Left lung (tissue), 10 donors: ENCODE data around the gene STING1. TPM values are rescaled to one million over a fixed set of nuclear protein-coding genes. Genes with fewer than 3 reads are reported as not detected.
"Not testable (repeated sequence)": the region's sequence is repeated elsewhere in the genome, so short reads cannot be mapped to it uniquely, and the experiment has no call there.

Source experiments
- ATAC-seq: fragments of 200-7000 bp; cut with Tn5 transposase; one replicate; pipeline ENCODE4 v1.9.1; 2020; ENCODE audit warnings: moderate library complexity
- DNase-seq, 4 donors: peaks; one replicate each; pipeline ENCODE4 v3.0.0-alpha.2; 2013 to 2020
- H3K27ac ChIP-seq, 2 donors: fragments of 200-600 bp; sonication (generic) in 1 of 2; one replicate each; pipeline versions ENCODE4 v1.5.0 to v1.8.0; 2020 to 2021
- H3K27me3 ChIP-seq, 2 donors: fragments of 200-600 bp; sonication (generic) in 1 of 2; one replicate each; pipeline versions ENCODE4 v1.5.0 to v1.8.0; 2020 to 2021
- H3K36me3 ChIP-seq, 2 donors: fragments of 200-600 bp; sonication (generic) in 1 of 2; one replicate each; pipeline versions ENCODE4 v1.5.0 to v1.8.0; 2020 to 2021
- H3K4me1 ChIP-seq, 2 donors: fragments of 200-600 bp; one replicate each; pipeline ENCODE4 v1.8.0; 2021
- H3K4me3 ChIP-seq, 2 donors: fragments of 200-600 bp; sonication (generic) in 1 of 2; one replicate each; pipeline versions ENCODE4 v1.5.0 to v1.8.0; 2020 to 2021; ENCODE audit warnings: mild to moderate bottlenecking in 1 of 2
- H3K9me3 ChIP-seq, 2 donors: fragments of 200-600 bp; sonication (generic) in 1 of 2; one replicate each; pipeline versions ENCODE4 v1.5.0 to v1.8.0; 2020 to 2021
- intact Hi-C, 2 donors: fragments of 100-400 bp; cut with DNase I; formaldehyde crosslinking; loops; one replicate each; pipeline versions ENCODE4 v1.11.2 to v1.14.2; 2022
- polyA plus RNA-seq, 6 donors: library from polyadenylated mRNA; unstranded; fragments of 120-200 nt; gene quantifications; one replicate each; pipeline ENCODE4 v1.2.1, GENCODE V29; 2013; ENCODE audit not compliant: insufficient read length in 6 of 6
- total RNA-seq, 2 donors: library from RNA; stranded (reverse); fragmentation: NEBNext Ultra II Directional; extraction: Animal tissue kit (Norgen Biotek cat#: 25700); gene quantifications; one replicate each; pipeline ENCODE4 v1.2.1, GENCODE V29; 2021
- TF ChIP-seq, protein P1 (sequence below), 2 donors: fragments of 200-600 bp; sonication (generic) in 1 of 2; IDR thresholded peaks; one replicate each; pipeline versions ENCODE4 v1.5.0 to v1.8.0; 2021; ENCODE audit warnings: antibody characterized with exemption in 2 of 2
- donor health status: DM: no; HTN: yes; CAD: no.
- donor health status: DM: no; HTN: no; CAD: no.

The STING1 gene
- total and polyA plus RNA-seq, 8 donors = 64.3 to 105 (median 70.4) TPM

DNA sequence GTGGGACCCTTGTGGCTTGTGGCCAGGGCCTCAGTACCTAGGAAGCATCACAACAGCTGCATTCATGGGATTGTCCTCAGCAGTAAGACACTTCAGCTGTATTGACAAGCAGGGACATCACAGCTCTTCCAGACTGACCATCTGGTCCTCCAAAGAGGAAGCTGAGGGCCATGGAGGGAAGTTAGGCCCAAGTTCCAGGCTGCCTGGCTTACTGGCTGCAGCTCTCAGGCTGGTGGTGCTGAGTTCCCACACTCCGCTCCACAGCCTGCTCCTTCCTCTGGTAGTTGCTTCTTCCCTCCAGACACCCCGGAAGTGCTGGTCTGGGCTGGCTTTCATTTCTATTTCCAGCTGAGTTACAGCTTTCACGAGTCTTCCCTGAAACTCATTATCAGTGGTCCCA, 5.7 kb upstream of the STING1 start:
- Histone ChIP-seq H3K27me3 (no peaks in the 10 kb centered on the region), H3K9me3 (no peaks in the 10 kb centered on the region), H3K4me3 (no peak overlapping the region), H3K4me1 (peaks cover 7 to 32% of the 10 kb centered on the region in 2 donors), H3K27ac (peak overlapping the region in 1 of 2 donors; percentile 72), H3K36me3 (no peaks in the 10 kb centered on the region)
- peak in 1 of 4 donors; percentile 77 for DNase-seq
- intact Hi-C loops = no loop called here
- peak; percentile 80 for ATAC-seq
- TF ChIP-seq, protein P1, sequence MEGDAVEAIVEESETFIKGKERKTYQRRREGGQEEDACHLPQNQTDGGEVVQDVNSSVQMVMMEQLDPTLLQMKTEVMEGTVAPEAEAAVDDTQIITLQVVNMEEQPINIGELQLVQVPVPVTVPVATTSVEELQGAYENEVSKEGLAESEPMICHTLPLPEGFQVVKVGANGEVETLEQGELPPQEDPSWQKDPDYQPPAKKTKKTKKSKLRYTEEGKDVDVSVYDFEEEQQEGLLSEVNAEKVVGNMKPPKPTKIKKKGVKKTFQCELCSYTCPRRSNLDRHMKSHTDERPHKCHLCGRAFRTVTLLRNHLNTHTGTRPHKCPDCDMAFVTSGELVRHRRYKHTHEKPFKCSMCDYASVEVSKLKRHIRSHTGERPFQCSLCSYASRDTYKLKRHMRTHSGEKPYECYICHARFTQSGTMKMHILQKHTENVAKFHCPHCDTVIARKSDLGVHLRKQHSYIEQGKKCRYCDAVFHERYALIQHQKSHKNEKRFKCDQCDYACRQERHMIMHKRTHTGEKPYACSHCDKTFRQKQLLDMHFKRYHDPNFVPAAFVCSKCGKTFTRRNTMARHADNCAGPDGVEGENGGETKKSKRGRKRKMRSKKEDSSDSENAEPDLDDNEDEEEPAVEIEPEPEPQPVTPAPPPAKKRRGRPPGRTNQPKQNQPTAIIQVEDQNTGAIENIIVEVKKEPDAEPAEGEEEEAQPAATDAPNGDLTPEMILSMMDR (IDR thresholded peaks at IDR 0.05) = no peak

DNA sequence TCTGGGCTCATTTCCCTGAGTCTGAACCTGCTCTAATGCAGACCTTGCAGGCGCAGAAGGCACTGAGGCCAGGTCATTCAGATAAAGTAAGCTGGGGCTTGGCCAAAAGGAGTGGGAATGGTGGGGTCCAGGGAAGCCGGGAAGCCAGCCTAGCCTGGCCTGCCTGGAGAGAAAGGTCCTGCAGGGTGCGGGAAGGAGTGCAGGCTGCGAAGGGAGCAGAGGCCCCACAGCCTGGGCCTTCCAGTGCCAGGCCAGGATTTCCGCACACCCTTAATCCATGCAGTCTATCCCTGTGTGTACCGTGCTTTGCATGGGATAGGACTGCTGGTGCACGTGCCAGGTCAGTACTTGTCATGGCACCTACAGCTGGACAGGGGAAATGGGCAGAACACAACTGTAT, 3.6 kb upstream of the STING1 start:
- Histone ChIP-seq H3K4me1 (peaks cover 0 to 40% of the 10 kb centered on the region in 2 donors), H3K9me3 (no peaks in the 10 kb centered on the region), H3K27me3 (no peaks in the 10 kb centered on the region), H3K36me3 (no peaks in the 10 kb centered on the region), H3K4me3 (no peak overlapping the region), H3K27ac (no peak overlapping the region)
- TF ChIP-seq, protein P1 (IDR thresholded peaks at IDR 0.05) = no peak
- ATAC-seq (no peak), DNase-seq (no peak)
- intact Hi-C loops = no loop called here

DNA sequence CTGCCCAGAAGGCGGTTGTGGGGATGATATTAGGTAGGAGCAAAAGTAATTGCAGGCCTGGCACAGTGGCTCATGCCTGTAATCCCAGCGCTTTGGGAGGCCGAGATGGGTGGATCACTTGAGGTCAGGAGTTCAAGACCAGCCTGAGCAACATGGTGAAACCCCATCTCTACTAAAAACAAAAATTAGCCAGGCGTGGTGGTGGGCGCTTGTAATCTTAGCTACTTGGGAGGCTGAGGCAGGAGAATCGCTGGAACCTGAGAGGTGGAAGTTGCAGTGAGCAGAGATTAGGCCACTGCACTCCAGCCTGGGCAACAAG, 291 bp upstream of the STING1 start:
- H3K27me3 ChIP-seq, intact Hi-C loops, DNase-seq, H3K9me3 ChIP-seq, ATAC-seq: not testable (repeated sequence)
- H3K4me1 ChIP-seq = peaks cover 11 to 65% of the 10 kb centered on the region in 2 donors
- peaks cover 0 to 12% of the 10 kb centered on the region in 2 donors for H3K36me3 ChIP-seq
- peak overlapping the region; percentile 96 for H3K27ac ChIP-seq
- peak overlapping the region in 1 of 2 donors; percentile 60 for H3K4me3 ChIP-seq

DNA sequence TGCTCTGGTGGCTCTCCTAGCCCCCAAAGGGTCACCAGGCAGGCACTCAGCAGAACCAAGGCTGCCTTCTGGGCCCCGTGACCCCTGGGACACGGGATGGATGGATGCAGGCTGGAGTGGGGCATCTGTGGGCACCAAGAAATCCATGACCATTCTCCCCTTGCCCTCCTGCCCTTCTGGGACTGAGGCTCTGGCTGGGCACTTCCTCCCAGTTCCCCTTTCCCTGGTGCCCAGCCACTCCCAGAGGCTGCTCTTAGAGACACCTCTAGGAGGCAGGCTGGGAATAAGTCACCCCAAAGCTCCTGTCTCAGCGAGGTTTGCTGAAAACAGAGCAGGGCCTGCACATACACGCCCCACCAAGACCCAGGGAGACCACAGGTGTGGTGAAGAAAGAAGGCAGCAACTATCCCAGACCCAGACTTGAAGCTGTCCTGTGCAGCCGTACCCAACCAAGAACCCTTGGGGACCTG, 943 bp downstream of the STING1 start:
- DNase-seq (peak in 1 of 4 donors; percentile 67), ATAC-seq (peak; percentile 68)
- H3K4me1 ChIP-seq = peaks cover 11 to 71% of the 10 kb centered on the region in 2 donors
- H3K4me3 ChIP-seq = peak overlapping the region; percentile 38 to 60
- TF ChIP-seq, protein P1 (IDR thresholded peaks at IDR 0.05) = peak in 1 of 2 donors; percentile 15
- H3K27me3 ChIP-seq = no peaks in the 10 kb centered on the region
- H3K36me3 ChIP-seq = peaks cover 0 to 24% of the 10 kb centered on the region in 2 donors
- intact Hi-C loops = no loop called here
- no peaks in the 10 kb centered on the region for H3K9me3 ChIP-seq
- peak overlapping the region; percentile 96 for H3K27ac ChIP-seq

DNA sequence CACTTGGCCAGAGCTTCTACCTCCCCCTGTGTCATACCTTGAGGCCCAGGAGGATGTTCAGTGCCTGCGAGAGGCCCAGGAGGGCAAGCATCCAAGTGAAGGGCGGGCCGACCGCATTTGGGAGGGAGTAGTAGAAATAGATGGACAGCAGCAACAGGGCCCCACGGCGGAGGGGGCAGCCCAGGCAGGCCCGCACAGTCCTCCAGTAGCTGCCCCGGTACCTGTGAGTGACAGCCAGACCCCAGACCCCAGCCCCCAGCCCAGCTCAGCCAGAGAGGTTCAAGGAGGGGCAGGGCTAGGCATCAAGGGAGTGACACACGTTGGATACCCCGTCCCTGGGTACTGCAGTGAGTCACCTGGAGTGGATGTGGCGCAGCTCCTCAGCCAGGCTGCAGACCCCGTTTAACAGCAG, 1.4 kb downstream of the STING1 start:
- Histone ChIP-seq H3K4me1 (peaks cover 11 to 76% of the 10 kb centered on the region in 2 donors), H3K27me3 (no peaks in the 10 kb centered on the region), H3K9me3 (no peaks in the 10 kb centered on the region), H3K4me3 (peak overlapping the region; percentile 38 to 60), H3K36me3 (peaks cover 0 to 29% of the 10 kb centered on the region in 2 donors), H3K27ac (peak overlapping the region; percentile 96)
- TF ChIP-seq, protein P1 (IDR thresholded peaks at IDR 0.05) = no peak
- intact Hi-C loops = no loop called here
- peak in 3 of 4 donors; percentile 37 to 84 (median 70) for DNase-seq
- peak; percentile 50 for ATAC-seq

DNA sequence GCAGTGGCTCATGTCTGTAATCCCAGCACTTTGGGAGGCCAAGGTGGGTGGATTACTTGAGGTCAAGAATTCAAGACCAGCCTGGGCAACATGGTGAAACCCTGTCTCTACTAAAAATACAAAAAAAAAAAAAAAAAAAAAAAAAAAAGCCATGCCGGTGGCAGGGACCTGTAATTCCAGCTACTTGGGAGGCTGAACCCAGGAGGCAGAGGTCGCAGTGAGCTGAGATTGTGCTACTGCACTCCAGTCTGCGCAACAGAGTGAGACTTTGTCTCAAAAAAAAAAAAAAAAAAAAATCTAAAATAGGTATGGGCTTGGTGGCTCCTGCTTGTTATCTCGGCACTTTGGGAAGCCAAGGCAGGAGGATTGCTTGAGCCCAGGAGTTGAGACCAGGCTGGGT, 2.8 kb downstream of the STING1 start:
- H3K36me3 ChIP-seq = peaks cover 0 to 38% of the 10 kb centered on the region in 2 donors
- H3K4me1 ChIP-seq = peaks cover 21 to 90% of the 10 kb centered on the region in 2 donors
- H3K4me3 ChIP-seq, intact Hi-C loops, ATAC-seq, H3K27me3 ChIP-seq, H3K9me3 ChIP-seq, DNase-seq: not testable (repeated sequence)
- peak overlapping the region in 1 of 2 donors; percentile 53 for H3K27ac ChIP-seq

DNA sequence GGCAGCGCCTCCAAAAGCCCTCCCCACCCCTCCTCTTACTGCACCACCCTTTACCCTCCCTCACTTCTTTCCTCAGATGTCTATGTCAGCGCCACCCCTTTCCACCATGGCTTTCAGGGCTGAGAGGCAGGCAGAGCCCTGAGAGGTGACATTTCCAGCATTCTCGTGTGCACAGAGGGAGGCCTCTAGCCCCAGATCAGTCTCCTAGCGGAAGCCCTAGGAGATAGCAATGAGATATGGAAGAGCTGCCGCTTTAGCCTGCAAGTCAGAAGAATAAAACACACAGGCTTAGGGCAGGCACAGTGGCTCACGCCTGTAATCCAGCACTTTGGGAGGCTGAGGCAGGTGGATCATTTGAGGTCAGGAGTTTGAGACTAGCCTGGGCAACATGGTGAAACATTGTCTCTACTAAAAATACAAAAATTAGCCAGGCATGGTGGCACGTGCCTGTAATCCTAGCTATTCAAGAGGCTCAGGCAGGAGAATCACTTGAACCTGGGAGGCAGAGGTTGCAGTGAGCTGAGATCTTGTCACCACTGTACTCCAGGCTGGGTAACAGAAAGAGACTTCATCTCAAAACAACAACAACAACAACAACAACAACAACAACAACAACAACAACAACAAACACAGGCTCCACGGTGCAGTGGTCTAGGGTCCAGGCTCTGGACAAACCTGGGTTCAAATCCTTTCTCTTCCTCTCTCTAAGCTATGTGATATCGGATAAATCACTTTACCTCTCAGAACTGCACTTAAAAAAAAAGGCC, 3.7 kb downstream of the STING1 start:
- H3K27me3 ChIP-seq, DNase-seq, ATAC-seq, H3K9me3 ChIP-seq, H3K4me3 ChIP-seq, intact Hi-C loops: not testable (repeated sequence)
- Histone ChIP-seq H3K36me3 (peaks cover 0 to 41% of the 10 kb centered on the region in 2 donors), H3K4me1 (peaks cover 22 to 91% of the 10 kb centered on the region in 2 donors), H3K27ac (peak overlapping the region in 1 of 2 donors; percentile 53)
